Nephron progenitor cell (in vitro differentiated cells): ENCODE measurements around the gene SOX14.

Experiments
- DNase-seq: peaks from one replicate; pipeline ENCODE4 v3.0.0; 2021
- H3K27ac Mint-ChIP-seq: 2 replicates; pipeline ENCODE4 v1.8.0; 2021; ENCODE audit warnings: mild to moderate bottlenecking, moderate library complexity, mixed read lengths
- H3K27me3 Mint-ChIP-seq: 2 replicates; pipeline ENCODE4 v1.8.0; 2021; ENCODE audit warnings: mild to moderate bottlenecking, low read depth, mixed read lengths; ENCODE audit not compliant: poor library complexity
- H3K36me3 Mint-ChIP-seq: 2 replicates; pipeline ENCODE4 v1.8.0; 2021; ENCODE audit warnings: low read depth, mixed read lengths
- H3K4me1 Mint-ChIP-seq: 2 replicates; pipeline ENCODE4 v1.8.0; 2021; ENCODE audit warnings: mixed read lengths
- H3K4me3 Mint-ChIP-seq: 2 replicates; pipeline ENCODE4 v1.8.0; 2021; ENCODE audit warnings: mild to moderate bottlenecking, moderate library complexity, mixed read lengths
- H3K9me3 Mint-ChIP-seq: 2 replicates; pipeline ENCODE4 v1.8.0; 2021; ENCODE audit warnings: mild to moderate bottlenecking, moderate library complexity, mixed read lengths
- CTCF ChIP-seq: fragments of 200-600 bp; sonication (generic); IDR thresholded peaks from 2 replicates; pipeline ENCODE4 v1.5.0; 2021; ENCODE audit warnings: antibody characterized with exemption

The SOX14 gene

GRCh38 chr3:137746808-137747207 lies 17.3 kb upstream of the SOX14 start:
- no peaks in the 10 kb centered on the region for H3K36me3 Mint-ChIP-seq
- H3K27me3 Mint-ChIP-seq, result peaks cover 41% of the 10 kb centered on the region
- H3K27ac Mint-ChIP-seq, result no peak overlapping the region
- H3K4me3 Mint-ChIP-seq, result no peak overlapping the region
- no peaks in the 10 kb centered on the region for H3K4me1 Mint-ChIP-seq
- no peak for DNase-seq
- no peaks in the 10 kb centered on the region for H3K9me3 Mint-ChIP-seq
- no peak for TF ChIP-seq CTCF

- no peaks in the 10 kb centered on the region for H3K36me3 Mint-ChIP-seq
- DNase-seq, result no peak
- TF ChIP-seq CTCF, result no peak
- H3K4me1 Mint-ChIP-seq, result peaks cover 38% of the 10 kb centered on the region
- H3K4me3 Mint-ChIP-seq, result no peak overlapping the region
- no peak overlapping the region for H3K27ac Mint-ChIP-seq
- peaks cover 92% of the 10 kb centered on the region for H3K27me3 Mint-ChIP-seq
- H3K9me3 Mint-ChIP-seq, result peaks cover 8% of the 10 kb centered on the region
These were observed 4.6 kb upstream of the SOX14 start for GRCh38 chr3:137759505-137759904.

- H3K4me3 Mint-ChIP-seq, result peak overlapping the region; percentile 48
These were observed 3.6 kb upstream of the SOX14 start for GRCh38 chr3:137760341-137761098.

GRCh38 chr3:137761099-137761562 lies 3.0 kb upstream of the SOX14 start:
- H3K27ac Mint-ChIP-seq, result no peak overlapping the region
- peak; percentile 15 for DNase-seq
- H3K4me3 Mint-ChIP-seq, result peak overlapping the region; percentile 48
- H3K4me1 Mint-ChIP-seq, result peaks cover 47% of the 10 kb centered on the region
- no peak for TF ChIP-seq CTCF
- H3K9me3 Mint-ChIP-seq, result no peaks in the 10 kb centered on the region
- no peaks in the 10 kb centered on the region for H3K36me3 Mint-ChIP-seq
- H3K27me3 Mint-ChIP-seq, result peaks cover 100% of the 10 kb centered on the region

More at GRCh38 chr3:137760341-137761098, 3.6 kb upstream of the SOX14 start:
- no peaks in the 10 kb centered on the region for H3K36me3 Mint-ChIP-seq
- H3K27ac Mint-ChIP-seq, result no peak overlapping the region
- peaks cover 94% of the 10 kb centered on the region for H3K27me3 Mint-ChIP-seq
- H3K4me1 Mint-ChIP-seq, result peaks cover 43% of the 10 kb centered on the region
- no peaks in the 10 kb centered on the region for H3K9me3 Mint-ChIP-seq
- TF ChIP-seq CTCF, result no peak
- peak; percentile 23 for DNase-seq

- no peak for TF ChIP-seq CTCF
- Mint-ChIP-seq H3K36me3 (no peaks in the 10 kb centered on the region), H3K27me3 (peaks cover 100% of the 10 kb centered on the region), H3K9me3 (no peaks in the 10 kb centered on the region), H3K4me1 (peaks cover 47% of the 10 kb centered on the region), H3K4me3 (no peak overlapping the region), H3K27ac (no peak overlapping the region)
- DNase-seq, result peak; percentile 27
These were observed 2.3 kb upstream of the SOX14 start for GRCh38 chr3:137761563-137762503.
